GM23338 (cell line): Measurements from ENCODE around the gene C16orf95. TPM values are rescaled to one million over a fixed set of nuclear protein-coding genes. Genes with fewer than 3 reads are reported as not detected.

Experiments
- ATAC-seq: fragments of 200-7000 bp; cut with Tn5 transposase; 3 replicates; pipeline ENCODE4 v1.9.1; 2020
- DNase-seq: peaks from one replicate; pipeline ENCODE4 v3.0.0-alpha.2; 2015; ENCODE audit warnings: low spot score
- H2AFZ ChIP-seq: fragments of 200-600 bp; sonication (generic); 2 replicates; pipeline ENCODE4 v1.8.0; 2016; ENCODE audit warnings: antibody characterized with exemption, mild to moderate bottlenecking, moderate library complexity
- H3F3A ChIP-seq: fragments of 200-600 bp; sonication (generic); replicated peaks from 2 replicates; pipeline ENCODE4 v1.8.0; 2017; ENCODE audit warnings: antibody characterized with exemption, mixed run types, low read depth
- H3K27ac ChIP-seq: fragments of 200-600 bp; sonication (generic); 2 replicates; pipeline ENCODE4 v1.6.1; 2016; ENCODE audit warnings: low read depth
- H3K27me3 ChIP-seq: fragments of 200-600 bp; sonication (generic); 2 replicates; pipeline ENCODE4 v1.8.0; 2016; ENCODE audit warnings: mild to moderate bottlenecking, mixed run types, moderate library complexity; ENCODE audit not compliant: insufficient read depth
- H3K36me3 ChIP-seq: fragments of 200-600 bp; sonication (generic); 2 replicates; pipeline ENCODE4 v1.8.0; 2016; ENCODE audit warnings: mild to moderate bottlenecking; ENCODE audit not compliant: insufficient read depth
- H3K4me1 ChIP-seq: fragments of 200-600 bp; sonication (generic); 2 replicates; pipeline ENCODE4 v1.8.0; 2016; ENCODE audit warnings: mild to moderate bottlenecking, moderate library complexity; ENCODE audit not compliant: insufficient read depth
- H3K4me2 ChIP-seq: fragments of 200-600 bp; sonication (generic); 2 replicates; pipeline ENCODE4 v1.7.1; 2017; ENCODE audit warnings: mixed run types
- H3K4me3 ChIP-seq: fragments of 200-600 bp; sonication (generic); 2 replicates; pipeline ENCODE4 v1.6.1; 2016; ENCODE audit warnings: mixed run types
- H3K79me2 ChIP-seq: fragments of 200-600 bp; sonication (generic); replicated peaks from 2 replicates; pipeline ENCODE4 v1.8.0; 2017; ENCODE audit warnings: mild to moderate bottlenecking; ENCODE audit not compliant: insufficient read depth
- H3K9me2 ChIP-seq: fragments of 200-600 bp; sonication (generic); 2 replicates; pipeline ENCODE4 v1.8.0; 2017; ENCODE audit not compliant: insufficient read depth
- H4K20me1 ChIP-seq: fragments of 200-600 bp; sonication (generic); replicated peaks from 2 replicates; pipeline ENCODE4 v1.8.0; 2017; ENCODE audit warnings: mild to moderate bottlenecking; ENCODE audit not compliant: insufficient read depth
- H3K27ac Mint-ChIP-seq: 2 replicates; pipeline ENCODE4 v1.8.0; 2020; ENCODE audit warnings: inconsistent platforms, mild to moderate bottlenecking, moderate library complexity, mixed read lengths
- H3K27me3 Mint-ChIP-seq: 3 replicates; pipeline ENCODE4 v1.8.0; 2022; ENCODE audit warnings: low read depth, mild to moderate bottlenecking, moderate library complexity, mixed read lengths, inconsistent platforms; ENCODE audit not compliant: insufficient read depth, poor library complexity
- H3K36me3 Mint-ChIP-seq: 3 replicates; pipeline ENCODE4 v1.8.0; 2021; ENCODE audit warnings: low read depth, mild to moderate bottlenecking, inconsistent platforms, moderate library complexity, mixed read lengths
- H3K4me1 Mint-ChIP-seq: 3 replicates; pipeline ENCODE4 v1.8.0; 2020; ENCODE audit warnings: mild to moderate bottlenecking, inconsistent platforms, mixed read lengths
- H3K4me3 Mint-ChIP-seq: 3 replicates; pipeline ENCODE4 v1.8.0; 2021; ENCODE audit warnings: moderate library complexity, mild to moderate bottlenecking, inconsistent platforms, mixed read lengths
- H3K9me3 Mint-ChIP-seq: 3 replicates; pipeline ENCODE4 v1.8.0; 2020; ENCODE audit warnings: moderate library complexity, mild to moderate bottlenecking, inconsistent platforms, mixed read lengths
- CREB1 ChIP-seq: fragments of 250-450 bp; sonication (Bioruptor Pico); IDR thresholded peaks from 2 replicates; pipeline ENCODE4 v1.5.0; 2020; ENCODE audit warnings: low read depth, mild to moderate bottlenecking, moderate library complexity
- EZH2 ChIP-seq: fragments of 200-600 bp; sonication (generic); IDR thresholded peaks from one replicate; pipeline ENCODE4 v1.8.0; 2017; ENCODE audit warnings: antibody characterized with exemption, mild to moderate bottlenecking, low read depth; ENCODE audit not compliant: unreplicated experiment
- EZH2phosphoT487 ChIP-seq: fragments of 200-600 bp; sonication (generic); IDR thresholded peaks from one replicate; pipeline ENCODE4 v1.8.1; 2018; ENCODE audit warnings: antibody characterized with exemption; ENCODE audit not compliant: unreplicated experiment
- JUNB ChIP-seq: IDR thresholded peaks from one replicate; pipeline ENCODE4 v1.6.1; 2016; ENCODE audit warnings: antibody characterized with exemption; ENCODE audit not compliant: unreplicated experiment
- NANOG ChIP-seq: IDR thresholded peaks from 2 replicates; pipeline ENCODE4 v1.6.1; 2016; ENCODE audit warnings: antibody characterized with exemption, borderline replicate concordance
- POLR2AphosphoS5 ChIP-seq: IDR thresholded peaks from 2 replicates; pipeline ENCODE4 v1.6.1; 2016; ENCODE audit warnings: antibody characterized with exemption, low read depth
- STAT1 ChIP-seq: IDR thresholded peaks from one replicate; pipeline ENCODE4 v1.6.1; 2016; ENCODE audit warnings: antibody characterized with exemption; ENCODE audit not compliant: unreplicated experiment
- ZNF114 ChIP-seq: fragments of 250-450 bp; sonication (Bioruptor Pico); IDR thresholded peaks from 2 replicates; pipeline ENCODE4 v1.5.0; 2020; ENCODE audit warnings: mild to moderate bottlenecking, moderate library complexity
- ZNF331 ChIP-seq: fragments of 250-450 bp; sonication (Bioruptor Pico); IDR thresholded peaks from 2 replicates; pipeline ENCODE4 v1.5.0; 2020; ENCODE audit warnings: low read depth, mild to moderate bottlenecking, moderate library complexity
- polyA plus RNA-seq: library from polyadenylated mRNA; unstranded; fragments of >200 nt; fragmentation: Nextera tagmentation; extraction: Ambion mirVana; gene quantifications from 2 replicates; pipeline ENCODE4 v1.2.1, GENCODE V29; 2016
- total RNA-seq: library from RNA; depleted of rRNA; stranded (reverse); fragments of >200 nt; shearing (Covaris generic); gene quantifications from 2 replicates; pipeline ENCODE4 v1.2.3, GENCODE V29; 2014
- TF ChIP-seq, protein P1 (sequence below): IDR thresholded peaks from 2 replicates; pipeline ENCODE4 v1.6.1; 2016; ENCODE audit warnings: antibody characterized with exemption
- TF ChIP-seq, protein P2 (sequence below), 2 experiments: fragments of 200-600 bp in 1 of 2; sonication (generic) in 1 of 2; conservative IDR thresholded peaks; 2 replicates each; pipeline versions ENCODE4 v1.5.1 to v1.6.1; 2016 to 2017; ENCODE audit warnings: antibody characterized with exemption in 2 of 2, low read depth in 2 of 2, mild to moderate bottlenecking in 2 of 2, moderate library complexity in 1 of 2
- TF ChIP-seq, protein P3 (sequence below): fragments of 250-450 bp; sonication (Bioruptor Pico); IDR thresholded peaks from 2 replicates; pipeline ENCODE4 v1.5.0; 2020; ENCODE audit warnings: mild to moderate bottlenecking, moderate library complexity
- TF ChIP-seq, protein P4 (sequence below): IDR thresholded peaks from one replicate; pipeline ENCODE4 v1.6.1; 2018; ENCODE audit warnings: antibody characterized with exemption; ENCODE audit not compliant: unreplicated experiment

C16orf95 gene
- total and polyA plus RNA-seq, 2 experiments from 2014 or later, result 1.2 to 3.9 TPM

DNA sequence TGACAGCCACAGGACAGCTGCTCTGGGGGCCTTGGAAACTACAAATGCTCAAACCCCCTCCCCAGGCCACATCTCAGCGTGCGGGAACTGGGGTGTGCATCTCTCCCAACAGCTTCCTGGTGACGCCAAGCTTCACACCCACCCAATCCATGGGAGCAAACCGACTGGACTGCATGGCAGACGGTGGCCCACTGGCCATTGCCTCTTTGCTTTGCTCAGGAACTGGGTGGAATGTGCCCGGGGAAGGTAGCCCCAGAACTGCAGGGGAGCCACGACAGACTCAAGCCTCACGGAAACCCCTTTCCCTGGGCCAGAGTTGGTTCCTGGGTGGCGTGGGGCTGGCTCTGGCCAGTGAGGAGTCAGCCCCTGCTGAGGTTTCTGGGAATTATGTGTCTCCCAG is 5.2 kb upstream of the C16orf95 start:
- peaks cover 13% of the 10 kb centered on the region for H3K79me2 ChIP-seq
- no peak overlapping the region for H3K4me3 Mint-ChIP-seq
- H3K27ac ChIP-seq, result no peak overlapping the region
- no peak overlapping the region for H3K4me2 ChIP-seq
- no peak overlapping the region for H3K27ac Mint-ChIP-seq
- H4K20me1 ChIP-seq, result no peaks in the 10 kb centered on the region
- H3K27me3 ChIP-seq, result no peaks in the 10 kb centered on the region
- no peak for TF ChIP-seq EZH2phosphoT487
- TF ChIP-seq, protein P1, sequence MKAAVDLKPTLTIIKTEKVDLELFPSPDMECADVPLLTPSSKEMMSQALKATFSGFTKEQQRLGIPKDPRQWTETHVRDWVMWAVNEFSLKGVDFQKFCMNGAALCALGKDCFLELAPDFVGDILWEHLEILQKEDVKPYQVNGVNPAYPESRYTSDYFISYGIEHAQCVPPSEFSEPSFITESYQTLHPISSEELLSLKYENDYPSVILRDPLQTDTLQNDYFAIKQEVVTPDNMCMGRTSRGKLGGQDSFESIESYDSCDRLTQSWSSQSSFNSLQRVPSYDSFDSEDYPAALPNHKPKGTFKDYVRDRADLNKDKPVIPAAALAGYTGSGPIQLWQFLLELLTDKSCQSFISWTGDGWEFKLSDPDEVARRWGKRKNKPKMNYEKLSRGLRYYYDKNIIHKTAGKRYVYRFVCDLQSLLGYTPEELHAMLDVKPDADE, result no peak
- TF ChIP-seq NANOG, result no peak
- TF ChIP-seq, protein P2, sequence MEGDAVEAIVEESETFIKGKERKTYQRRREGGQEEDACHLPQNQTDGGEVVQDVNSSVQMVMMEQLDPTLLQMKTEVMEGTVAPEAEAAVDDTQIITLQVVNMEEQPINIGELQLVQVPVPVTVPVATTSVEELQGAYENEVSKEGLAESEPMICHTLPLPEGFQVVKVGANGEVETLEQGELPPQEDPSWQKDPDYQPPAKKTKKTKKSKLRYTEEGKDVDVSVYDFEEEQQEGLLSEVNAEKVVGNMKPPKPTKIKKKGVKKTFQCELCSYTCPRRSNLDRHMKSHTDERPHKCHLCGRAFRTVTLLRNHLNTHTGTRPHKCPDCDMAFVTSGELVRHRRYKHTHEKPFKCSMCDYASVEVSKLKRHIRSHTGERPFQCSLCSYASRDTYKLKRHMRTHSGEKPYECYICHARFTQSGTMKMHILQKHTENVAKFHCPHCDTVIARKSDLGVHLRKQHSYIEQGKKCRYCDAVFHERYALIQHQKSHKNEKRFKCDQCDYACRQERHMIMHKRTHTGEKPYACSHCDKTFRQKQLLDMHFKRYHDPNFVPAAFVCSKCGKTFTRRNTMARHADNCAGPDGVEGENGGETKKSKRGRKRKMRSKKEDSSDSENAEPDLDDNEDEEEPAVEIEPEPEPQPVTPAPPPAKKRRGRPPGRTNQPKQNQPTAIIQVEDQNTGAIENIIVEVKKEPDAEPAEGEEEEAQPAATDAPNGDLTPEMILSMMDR (conservative IDR thresholded peaks at IDR 0.05; ENCODE audit: low read depth in 2 of 2), result no peak
- TF ChIP-seq STAT1, result no peak
- no peak for TF ChIP-seq JUNB
- TF ChIP-seq, protein P3, sequence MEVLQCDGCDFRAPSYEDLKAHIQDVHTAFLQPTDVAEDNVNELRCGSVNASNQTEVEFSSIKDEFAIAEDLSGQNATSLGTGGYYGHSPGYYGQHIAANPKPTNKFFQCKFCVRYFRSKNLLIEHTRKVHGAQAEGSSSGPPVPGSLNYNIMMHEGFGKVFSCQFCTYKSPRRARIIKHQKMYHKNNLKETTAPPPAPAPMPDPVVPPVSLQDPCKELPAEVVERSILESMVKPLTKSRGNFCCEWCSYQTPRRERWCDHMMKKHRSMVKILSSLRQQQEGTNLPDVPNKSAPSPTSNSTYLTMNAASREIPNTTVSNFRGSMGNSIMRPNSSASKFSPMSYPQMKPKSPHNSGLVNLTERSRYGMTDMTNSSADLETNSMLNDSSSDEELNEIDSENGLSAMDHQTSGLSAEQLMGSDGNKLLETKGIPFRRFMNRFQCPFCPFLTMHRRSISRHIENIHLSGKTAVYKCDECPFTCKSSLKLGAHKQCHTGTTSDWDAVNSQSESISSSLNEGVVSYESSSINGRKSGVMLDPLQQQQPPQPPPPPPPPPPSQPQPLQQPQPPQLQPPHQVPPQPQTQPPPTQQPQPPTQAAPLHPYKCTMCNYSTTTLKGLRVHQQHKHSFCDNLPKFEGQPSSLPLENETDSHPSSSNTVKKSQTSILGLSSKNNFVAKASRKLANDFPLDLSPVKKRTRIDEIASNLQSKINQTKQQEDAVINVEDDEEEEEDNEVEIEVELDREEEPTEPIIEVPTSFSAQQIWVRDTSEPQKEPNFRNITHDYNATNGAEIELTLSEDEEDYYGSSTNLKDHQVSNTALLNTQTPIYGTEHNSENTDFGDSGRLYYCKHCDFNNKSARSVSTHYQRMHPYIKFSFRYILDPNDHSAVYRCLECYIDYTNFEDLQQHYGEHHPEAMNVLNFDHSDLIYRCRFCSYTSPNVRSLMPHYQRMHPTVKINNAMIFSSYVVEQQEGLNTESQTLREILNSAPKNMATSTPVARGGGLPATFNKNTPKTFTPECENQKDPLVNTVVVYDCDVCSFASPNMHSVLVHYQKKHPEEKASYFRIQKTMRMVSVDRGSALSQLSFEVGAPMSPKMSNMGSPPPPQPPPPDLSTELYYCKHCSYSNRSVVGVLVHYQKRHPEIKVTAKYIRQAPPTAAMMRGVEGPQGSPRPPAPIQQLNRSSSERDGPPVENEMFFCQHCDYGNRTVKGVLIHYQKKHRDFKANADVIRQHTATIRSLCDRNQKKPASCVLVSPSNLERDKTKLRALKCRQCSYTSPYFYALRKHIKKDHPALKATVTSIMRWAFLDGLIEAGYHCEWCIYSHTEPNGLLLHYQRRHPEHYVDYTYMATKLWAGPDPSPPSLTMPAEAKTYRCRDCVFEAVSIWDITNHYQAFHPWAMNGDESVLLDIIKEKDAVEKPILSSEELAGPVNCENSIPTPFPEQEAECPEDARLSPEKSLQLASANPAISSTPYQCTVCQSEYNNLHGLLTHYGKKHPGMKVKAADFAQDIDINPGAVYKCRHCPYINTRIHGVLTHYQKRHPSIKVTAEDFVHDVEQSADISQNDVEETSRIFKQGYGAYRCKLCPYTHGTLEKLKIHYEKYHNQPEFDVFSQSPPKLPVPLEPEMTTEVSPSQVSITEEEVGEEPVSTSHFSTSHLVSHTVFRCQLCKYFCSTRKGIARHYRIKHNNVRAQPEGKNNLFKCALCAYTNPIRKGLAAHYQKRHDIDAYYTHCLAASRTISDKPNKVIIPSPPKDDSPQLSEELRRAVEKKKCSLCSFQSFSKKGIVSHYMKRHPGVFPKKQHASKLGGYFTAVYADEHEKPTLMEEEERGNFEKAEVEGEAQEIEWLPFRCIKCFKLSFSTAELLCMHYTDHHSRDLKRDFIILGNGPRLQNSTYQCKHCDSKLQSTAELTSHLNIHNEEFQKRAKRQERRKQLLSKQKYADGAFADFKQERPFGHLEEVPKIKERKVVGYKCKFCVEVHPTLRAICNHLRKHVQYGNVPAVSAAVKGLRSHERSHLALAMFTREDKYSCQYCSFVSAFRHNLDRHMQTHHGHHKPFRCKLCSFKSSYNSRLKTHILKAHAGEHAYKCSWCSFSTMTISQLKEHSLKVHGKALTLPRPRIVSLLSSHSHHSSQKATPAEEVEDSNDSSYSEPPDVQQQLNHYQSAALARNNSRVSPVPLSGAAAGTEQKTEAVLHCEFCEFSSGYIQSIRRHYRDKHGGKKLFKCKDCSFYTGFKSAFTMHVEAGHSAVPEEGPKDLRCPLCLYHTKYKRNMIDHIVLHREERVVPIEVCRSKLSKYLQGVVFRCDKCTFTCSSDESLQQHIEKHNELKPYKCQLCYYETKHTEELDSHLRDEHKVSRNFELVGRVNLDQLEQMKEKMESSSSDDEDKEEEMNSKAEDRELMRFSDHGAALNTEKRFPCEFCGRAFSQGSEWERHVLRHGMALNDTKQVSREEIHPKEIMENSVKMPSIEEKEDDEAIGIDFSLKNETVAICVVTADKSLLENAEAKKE (CRISPR knock-in tag), result no peak
- TF ChIP-seq, protein P4, sequence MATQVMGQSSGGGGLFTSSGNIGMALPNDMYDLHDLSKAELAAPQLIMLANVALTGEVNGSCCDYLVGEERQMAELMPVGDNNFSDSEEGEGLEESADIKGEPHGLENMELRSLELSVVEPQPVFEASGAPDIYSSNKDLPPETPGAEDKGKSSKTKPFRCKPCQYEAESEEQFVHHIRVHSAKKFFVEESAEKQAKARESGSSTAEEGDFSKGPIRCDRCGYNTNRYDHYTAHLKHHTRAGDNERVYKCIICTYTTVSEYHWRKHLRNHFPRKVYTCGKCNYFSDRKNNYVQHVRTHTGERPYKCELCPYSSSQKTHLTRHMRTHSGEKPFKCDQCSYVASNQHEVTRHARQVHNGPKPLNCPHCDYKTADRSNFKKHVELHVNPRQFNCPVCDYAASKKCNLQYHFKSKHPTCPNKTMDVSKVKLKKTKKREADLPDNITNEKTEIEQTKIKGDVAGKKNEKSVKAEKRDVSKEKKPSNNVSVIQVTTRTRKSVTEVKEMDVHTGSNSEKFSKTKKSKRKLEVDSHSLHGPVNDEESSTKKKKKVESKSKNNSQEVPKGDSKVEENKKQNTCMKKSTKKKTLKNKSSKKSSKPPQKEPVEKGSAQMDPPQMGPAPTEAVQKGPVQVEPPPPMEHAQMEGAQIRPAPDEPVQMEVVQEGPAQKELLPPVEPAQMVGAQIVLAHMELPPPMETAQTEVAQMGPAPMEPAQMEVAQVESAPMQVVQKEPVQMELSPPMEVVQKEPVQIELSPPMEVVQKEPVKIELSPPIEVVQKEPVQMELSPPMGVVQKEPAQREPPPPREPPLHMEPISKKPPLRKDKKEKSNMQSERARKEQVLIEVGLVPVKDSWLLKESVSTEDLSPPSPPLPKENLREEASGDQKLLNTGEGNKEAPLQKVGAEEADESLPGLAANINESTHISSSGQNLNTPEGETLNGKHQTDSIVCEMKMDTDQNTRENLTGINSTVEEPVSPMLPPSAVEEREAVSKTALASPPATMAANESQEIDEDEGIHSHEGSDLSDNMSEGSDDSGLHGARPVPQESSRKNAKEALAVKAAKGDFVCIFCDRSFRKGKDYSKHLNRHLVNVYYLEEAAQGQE, result no peak
- TF ChIP-seq CREB1, result no peak
- no peak for TF ChIP-seq ZNF114 (CRISPR knock-in tag)
- TF ChIP-seq ZNF331 (CRISPR knock-in tag), result no peak
- TF ChIP-seq EZH2, result no peak
- no peak for TF ChIP-seq POLR2AphosphoS5
- DNase-seq (no peak), ATAC-seq (no peak)
- no peaks in the 10 kb centered on the region for H3K9me2 ChIP-seq
- H3F3A ChIP-seq, result no peaks in the 10 kb centered on the region
- H3K4me1 Mint-ChIP-seq, result peaks cover 6% of the 10 kb centered on the region
- peaks cover 10% of the 10 kb centered on the region for H3K27me3 Mint-ChIP-seq
- H3K36me3 ChIP-seq, result no peaks in the 10 kb centered on the region
- H3K4me1 ChIP-seq, result peaks cover 8% of the 10 kb centered on the region; the same call in 1 of the 2 replicates
- H3K4me3 ChIP-seq, result no peak overlapping the region
- no peak overlapping the region for H2AFZ ChIP-seq
- H3K9me3 Mint-ChIP-seq, result peaks cover 5% of the 10 kb centered on the region; the same call in 2 of the 3 replicates
- peaks cover 4% of the 10 kb centered on the region; the same call in 1 of the 3 replicates for H3K36me3 Mint-ChIP-seq
